Uterus (tissue), 2 donors: ENCODE data around the gene SNAPC1.

Experiments
- CTCF ChIP-seq, 4 experiments: fragments of 200-600 bp in 2 of 4; fragments of 450-650 bp in 2 of 4; sonication (generic) in 2 of 4; IDR thresholded peaks; one replicate each; pipeline ENCODE4 v1.5.1; 2016 to 2019; ENCODE audit warnings: antibody characterized with exemption in 4 of 4, mild to moderate bottlenecking in 2 of 4, moderate library complexity in 1 of 4
- POLR2A ChIP-seq, 2 donors: fragments of 450-650 bp; IDR thresholded peaks; one replicate each; pipeline ENCODE4 v1.6.1; 2016; ENCODE audit warnings: antibody characterized with exemption in 2 of 2, mild to moderate bottlenecking in 1 of 2, moderate library complexity in 1 of 2

GRCh38 chr14:61718039-61718438 lies 44.2 kb upstream of the SNAPC1 start:
- TF ChIP-seq CTCF (IDR thresholded peaks at IDR 0.05): no peak
- TF ChIP-seq POLR2A (IDR thresholded peaks at IDR 0.05): no peak
